A549 (cell line): ENCODE results near the gene SLC13A2.

Source experiments
- CBX2 ChIP-seq: fragments of 200-600 bp; sonication (generic); IDR thresholded peaks from 2 replicates; pipeline ENCODE4 v1.6.1; 2016; ENCODE audit warnings: low read depth, mild to moderate bottlenecking, borderline replicate concordance
- CEBPB ChIP-seq, 2 experiments: fragments of >200 bp in 1 of 2; sonication (Bioruptor Twin) in 1 of 2; formaldehyde crosslinking in 1 of 2; IDR thresholded peaks; 2 replicates each; pipeline ENCODE4 v1.6.1; 2012 to 2016
- CHD4 ChIP-seq: fragments of 200-600 bp; sonication (generic); IDR thresholded peaks from 2 replicates; pipeline ENCODE4 v1.6.1; 2016; ENCODE audit warnings: antibody characterized with exemption, mild to moderate bottlenecking, borderline replicate concordance
- CTCF ChIP-seq: fragments of >200 bp; sonication (Bioruptor Twin); formaldehyde crosslinking; IDR thresholded peaks from 3 replicates; pipeline ENCODE4 v1.5.1; 2016
- EHMT2 ChIP-seq: fragments of 200-600 bp; sonication (generic); IDR thresholded peaks from 2 replicates; pipeline ENCODE4 v1.6.1; 2016; ENCODE audit warnings: antibody characterized with exemption, low read depth, mild to moderate bottlenecking, moderate library complexity
- EP300 ChIP-seq, 2 experiments: fragments of >200 bp; sonication (Bioruptor Twin); formaldehyde crosslinking; IDR thresholded peaks; 2 replicates in 1 of 2; 3 replicates in 1 of 2; pipeline ENCODE4 v1.6.1; 2016 to 2017
- ESRRA ChIP-seq: fragments of 150-350 bp; IDR thresholded peaks from 2 replicates; pipeline ENCODE4 v1.6.1; 2014; ENCODE audit warnings: mild to moderate bottlenecking, low read length, borderline replicate concordance
- NFE2L2 ChIP-seq: fragments of 150-350 bp; conservative IDR thresholded peaks from 2 replicates; pipeline ENCODE4 v1.6.1; 2014; ENCODE audit warnings: low read length
- POLR2A ChIP-seq: IDR thresholded peaks from 2 replicates; pipeline ENCODE4 v1.6.1; 2012; ENCODE audit warnings: mild to moderate bottlenecking, low read length
- POLR2AphosphoS2 ChIP-seq: conservative IDR thresholded peaks from 2 replicates; pipeline ENCODE4 v1.6.1; 2012; ENCODE audit warnings: low read length, improper control_type of control experiment, inconsistent platforms
- RAD21 ChIP-seq, 2 experiments: fragments of >200 bp in 1 of 2; sonication (Bioruptor Twin) in 1 of 2; formaldehyde crosslinking in 1 of 2; IDR thresholded peaks in 1 of 2; conservative IDR thresholded peaks in 1 of 2; 2 replicates in 1 of 2; 3 replicates in 1 of 2; pipeline ENCODE4 v1.6.1; 2012 to 2018; ENCODE audit warnings: inconsistent platforms in 1 of 2
- RCOR1 ChIP-seq: fragments of 150-350 bp; IDR thresholded peaks from 2 replicates; pipeline ENCODE4 v1.6.1; 2014; ENCODE audit warnings: antibody characterized with exemption, low read length, low read depth
- TF ChIP-seq, protein P1 (sequence below): fragments of 450-650 bp; IDR thresholded peaks from 2 replicates; pipeline ENCODE4 v1.6.1; 2014; ENCODE audit warnings: antibody characterized with exemption
- TF ChIP-seq, protein P2 (sequence below): fragments of 250-450 bp; sonication (Bioruptor Pico); IDR thresholded peaks from 2 replicates; pipeline ENCODE4 v1.5.0; 2021; ENCODE audit warnings: mild to moderate bottlenecking, moderate library complexity, borderline replicate concordance

DNA sequence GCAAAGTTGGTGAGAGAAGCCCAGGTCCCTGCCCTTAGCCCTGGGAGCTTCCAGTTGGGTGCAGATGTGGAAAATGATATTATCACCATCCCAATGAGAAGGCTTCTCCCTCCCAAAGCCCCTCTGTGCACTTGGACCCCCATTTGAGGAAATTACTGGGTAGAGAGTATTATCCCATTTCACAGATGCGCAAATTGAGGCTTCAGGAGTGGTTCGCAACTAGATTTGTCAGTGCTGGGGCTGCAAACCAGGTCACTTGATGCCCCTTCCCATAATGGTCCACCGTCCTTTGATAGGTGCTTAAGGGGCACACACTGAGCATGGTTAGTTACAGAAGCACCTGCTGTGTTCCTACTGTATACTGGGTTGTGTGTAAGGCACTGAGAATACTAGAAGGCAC is 18.4 kb downstream of the SLC13A2 start:
- TF ChIP-seq CTCF (no peak), POLR2A (no peak), EP300 (IDR thresholded peaks at IDR 0.05) (no peak), NFE2L2 (no peak), CBX2 (no peak), POLR2AphosphoS2 (no peak), EHMT2 (no peak), ESRRA (no peak), CEBPB (IDR thresholded peaks at IDR 0.05) (no peak), RAD21 (conservative IDR thresholded peaks at IDR 0.05 in 1 of 2, IDR thresholded peaks at IDR 0.05 in 1 of 2) (no peak), RCOR1 (no peak), CHD4 (no peak)
- TF ChIP-seq, protein P1, sequence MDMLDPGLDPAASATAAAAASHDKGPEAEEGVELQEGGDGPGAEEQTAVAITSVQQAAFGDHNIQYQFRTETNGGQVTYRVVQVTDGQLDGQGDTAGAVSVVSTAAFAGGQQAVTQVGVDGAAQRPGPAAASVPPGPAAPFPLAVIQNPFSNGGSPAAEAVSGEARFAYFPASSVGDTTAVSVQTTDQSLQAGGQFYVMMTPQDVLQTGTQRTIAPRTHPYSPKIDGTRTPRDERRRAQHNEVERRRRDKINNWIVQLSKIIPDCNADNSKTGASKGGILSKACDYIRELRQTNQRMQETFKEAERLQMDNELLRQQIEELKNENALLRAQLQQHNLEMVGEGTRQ = no peak
- TF ChIP-seq, protein P2, sequence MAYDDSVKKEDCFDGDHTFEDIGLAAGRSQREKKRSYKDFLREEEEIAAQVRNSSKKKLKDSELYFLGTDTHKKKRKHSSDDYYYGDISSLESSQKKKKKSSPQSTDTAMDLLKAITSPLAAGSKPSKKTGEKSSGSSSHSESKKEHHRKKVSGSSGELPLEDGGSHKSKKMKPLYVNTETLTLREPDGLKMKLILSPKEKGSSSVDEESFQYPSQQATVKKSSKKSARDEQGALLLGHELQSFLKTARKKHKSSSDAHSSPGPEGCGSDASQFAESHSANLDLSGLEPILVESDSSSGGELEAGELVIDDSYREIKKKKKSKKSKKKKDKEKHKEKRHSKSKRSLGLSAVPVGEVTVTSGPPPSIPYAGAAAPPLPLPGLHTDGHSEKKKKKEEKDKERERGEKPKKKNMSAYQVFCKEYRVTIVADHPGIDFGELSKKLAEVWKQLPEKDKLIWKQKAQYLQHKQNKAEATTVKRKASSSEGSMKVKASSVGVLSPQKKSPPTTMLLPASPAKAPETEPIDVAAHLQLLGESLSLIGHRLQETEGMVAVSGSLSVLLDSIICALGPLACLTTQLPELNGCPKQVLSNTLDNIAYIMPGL = no peak
